WTC11 (cell line): ENCODE results near the gene NFKBIE. TPM values are rescaled to one million over a fixed set of nuclear protein-coding genes. Genes with fewer than 3 reads are reported as not detected.

Experiments
- ATAC-seq: fragments of 200-7000 bp; cut with Tn5 transposase; 2 replicates; pipeline ENCODE4 v1.10.0; 2021; ENCODE audit warnings: mild to moderate bottlenecking, moderate library complexity
- CTCF ChIA-PET: fragments of 300-600 bp; sonication (Branson Sonifier 250); formaldehyde crosslinking; loops from one replicate; lab custom pipeline; 2021; ENCODE audit warnings: antibody characterized with exemption; lab: Charles Lee
- POLR2A ChIA-PET: fragments of 350-600 bp; sonication (Branson Sonifier 250); formaldehyde crosslinking; loops from one replicate; lab custom pipeline; 2021; ENCODE audit warnings: antibody characterized with exemption; lab: Charles Lee
- DNase-seq: peaks from one replicate; pipeline ENCODE4 v3.0.0; 2021; ENCODE audit warnings: low spot score
- H3K27ac Mint-ChIP-seq: 2 replicates; pipeline ENCODE4 v1.8.0; 2021; ENCODE audit warnings: mixed read lengths
- H3K27me3 Mint-ChIP-seq: 2 replicates; pipeline ENCODE4 v1.8.0; 2021; ENCODE audit warnings: low read depth, mild to moderate bottlenecking, moderate library complexity, mixed read lengths
- H3K36me3 Mint-ChIP-seq: 2 replicates; pipeline ENCODE4 v1.8.0; 2021; ENCODE audit warnings: mixed read lengths
- H3K4me1 Mint-ChIP-seq: 2 replicates; pipeline ENCODE4 v1.8.0; 2022; ENCODE audit warnings: mixed read lengths
- H3K4me3 Mint-ChIP-seq: 2 replicates; pipeline ENCODE4 v1.8.0; 2021; ENCODE audit warnings: mild to moderate bottlenecking, moderate library complexity, mixed read lengths
- H3K9me3 Mint-ChIP-seq: 2 replicates; pipeline ENCODE4 v1.8.0; 2021; ENCODE audit warnings: mixed read lengths
- ATF1 ChIP-seq: sonication (generic); formaldehyde crosslinking; IDR thresholded peaks from 2 replicates; pipeline ENCODE4 v1.8.1; 2023; ENCODE audit warnings: mild to moderate bottlenecking, moderate library complexity, missing genetic modification reagents
- ATF2 ChIP-seq: sonication (generic); formaldehyde crosslinking; IDR thresholded peaks from 2 replicates; pipeline ENCODE4 v1.8.1; 2022; ENCODE audit warnings: low read depth, missing genetic modification reagents, borderline replicate concordance
- CBFB ChIP-seq: sonication (generic); formaldehyde crosslinking; IDR thresholded peaks from 2 replicates; pipeline ENCODE4 v1.8.1; 2022; ENCODE audit warnings: mild to moderate bottlenecking, low read depth, missing genetic modification reagents
- ETV6 ChIP-seq: sonication (generic); formaldehyde crosslinking; IDR thresholded peaks from 2 replicates; pipeline ENCODE4 v1.8.1; 2022; ENCODE audit warnings: mild to moderate bottlenecking, missing genetic modification reagents
- GRHL2 ChIP-seq: fragments of 250-450 bp; sonication (Bioruptor Pico); IDR thresholded peaks from 2 replicates; pipeline ENCODE4 v1.8.0; 2022; ENCODE audit warnings: mild to moderate bottlenecking, moderate library complexity; ENCODE audit not compliant: insufficient replicate concordance, severe bottlenecking
- HMGXB4 ChIP-seq: sonication (generic); formaldehyde crosslinking; IDR thresholded peaks from 2 replicates; pipeline ENCODE4 v1.8.1; 2023; ENCODE audit warnings: mild to moderate bottlenecking, moderate library complexity, missing genetic modification reagents
- KAT7 ChIP-seq: sonication (generic); formaldehyde crosslinking; IDR thresholded peaks from 2 replicates; pipeline ENCODE4 v1.8.1; 2023; ENCODE audit warnings: missing genetic modification reagents, mild to moderate bottlenecking, borderline replicate concordance
- NFATC4 ChIP-seq: fragments of 250-450 bp; sonication (Bioruptor Pico); IDR thresholded peaks from 2 replicates; pipeline ENCODE4 v1.9.0; 2021; ENCODE audit warnings: mild to moderate bottlenecking
- USF1 ChIP-seq: sonication (generic); formaldehyde crosslinking; IDR thresholded peaks from 2 replicates; pipeline ENCODE4 v1.8.0; 2022; ENCODE audit warnings: mild to moderate bottlenecking, missing genetic modification reagents
- ZNF121 ChIP-seq: sonication (generic); formaldehyde crosslinking; IDR thresholded peaks from 2 replicates; pipeline ENCODE4 v1.8.0; 2023; ENCODE audit warnings: missing genetic modification reagents
- ZNF219 ChIP-seq: sonication (generic); formaldehyde crosslinking; IDR thresholded peaks from 2 replicates; pipeline ENCODE4 v1.8.0; 2023; ENCODE audit warnings: missing genetic modification reagents, mild to moderate bottlenecking, borderline replicate concordance
- ZNF281 ChIP-seq: sonication (generic); formaldehyde crosslinking; IDR thresholded peaks from 2 replicates; pipeline ENCODE4 v1.8.0; 2023; ENCODE audit warnings: mild to moderate bottlenecking, missing genetic modification reagents
- ZNF512 ChIP-seq: sonication (generic); formaldehyde crosslinking; IDR thresholded peaks from 2 replicates; pipeline ENCODE4 v1.8.1; 2022; ENCODE audit warnings: missing genetic modification reagents, borderline replicate concordance
- total RNA-seq: library from RNA; stranded (reverse); gene quantifications from 3 replicates; pipeline ENCODE4 v1.2.3, GENCODE V29; 2021
- TF ChIP-seq, protein P1 (sequence below): sonication (generic); formaldehyde crosslinking; IDR thresholded peaks from 2 replicates; pipeline ENCODE4 v1.8.1; 2022; ENCODE audit warnings: low read depth, mild to moderate bottlenecking, moderate library complexity, missing genetic modification reagents, borderline replicate concordance
- TF ChIP-seq, protein P2 (sequence below): sonication (generic); formaldehyde crosslinking; IDR thresholded peaks from 2 replicates; pipeline ENCODE4 v1.8.0; 2022; ENCODE audit warnings: mild to moderate bottlenecking, missing genetic modification reagents
- TF ChIP-seq, protein P3 (sequence below): fragments of 250-450 bp; sonication (Bioruptor Pico); IDR thresholded peaks from 2 replicates; pipeline ENCODE4 v2.1.2; 2022; ENCODE audit warnings: mild to moderate bottlenecking, moderate library complexity

Gene NFKBIE
- total RNA-seq, 1 experiment from 2014 or later = 10.3 TPM

GRCh38 chr6:44261581-44261980, 3.8 kb downstream of the NFKBIE start (continued):
- TF ChIP-seq ATF2 (CRISPR knock-in tag) (no peak), KAT7 (no peak), CBFB (CRISPR knock-in tag) (no peak), USF1 (no peak)
- TF ChIP-seq, protein P1, sequence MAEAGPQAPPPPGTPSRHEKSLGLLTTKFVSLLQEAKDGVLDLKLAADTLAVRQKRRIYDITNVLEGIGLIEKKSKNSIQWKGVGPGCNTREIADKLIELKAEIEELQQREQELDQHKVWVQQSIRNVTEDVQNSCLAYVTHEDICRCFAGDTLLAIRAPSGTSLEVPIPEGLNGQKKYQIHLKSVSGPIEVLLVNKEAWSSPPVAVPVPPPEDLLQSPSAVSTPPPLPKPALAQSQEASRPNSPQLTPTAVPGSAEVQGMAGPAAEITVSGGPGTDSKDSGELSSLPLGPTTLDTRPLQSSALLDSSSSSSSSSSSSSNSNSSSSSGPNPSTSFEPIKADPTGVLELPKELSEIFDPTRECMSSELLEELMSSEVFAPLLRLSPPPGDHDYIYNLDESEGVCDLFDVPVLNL (CRISPR knock-in tag) = no peak

DNA sequence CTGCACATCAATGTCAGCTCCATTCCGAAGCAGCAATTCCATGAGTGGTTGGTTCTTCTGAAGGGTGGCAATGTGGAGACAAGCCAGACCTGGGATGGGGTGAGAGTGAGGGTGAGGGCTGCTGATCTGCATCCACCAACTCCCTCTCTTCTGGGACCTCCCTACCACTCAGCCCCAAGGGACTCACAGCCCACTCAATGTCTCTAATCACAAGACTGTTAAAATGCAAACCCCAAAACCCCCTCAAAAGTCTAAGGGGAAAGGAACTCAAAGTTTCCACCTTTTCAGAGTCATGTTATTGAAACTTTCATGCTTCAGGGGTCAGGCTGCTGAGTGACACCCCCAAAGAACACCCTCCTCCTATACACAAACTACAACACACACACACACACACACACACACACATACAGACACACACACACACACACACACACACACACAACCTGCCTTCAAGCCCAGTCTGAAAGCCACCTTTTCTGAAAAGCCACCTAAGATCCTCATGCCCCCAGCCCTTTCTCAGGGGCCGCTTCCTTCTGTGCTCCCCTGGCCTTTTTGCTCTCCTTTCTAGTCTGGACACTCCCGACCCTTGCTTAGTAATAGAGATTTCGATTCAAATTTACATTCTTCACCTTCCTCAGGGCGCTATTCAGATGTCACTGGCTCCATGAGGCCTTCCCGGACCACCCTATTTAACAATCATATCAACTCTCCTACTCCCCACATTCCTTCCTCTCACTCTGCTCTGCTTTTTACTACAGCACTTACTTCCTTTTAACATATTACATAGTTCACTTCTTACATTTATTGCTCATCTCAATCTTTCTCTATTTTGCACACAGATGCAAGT, 4.7 kb downstream of the NFKBIE start:
- ATAC-seq = no peak
- Mint-ChIP-seq H3K9me3 (no peaks in the 10 kb centered on the region), H3K27me3 (peaks cover 6% of the 10 kb centered on the region), H3K27ac (no peak overlapping the region), H3K4me3 (no peak overlapping the region), H3K36me3 (peaks cover 5% of the 10 kb centered on the region; the same call in 1 of the 2 replicates)
- ChIA-PET POLR2A (no interaction called here), CTCF (no interaction called here)
- TF ChIP-seq ZNF281 (CRISPR knock-in tag) (no peak), ATF1 (CRISPR knock-in tag) (no peak), ZNF512 (no peak), GRHL2 (no peak), ZNF219 (CRISPR knock-in tag) (no peak), ZNF121 (no peak), ETV6 (CRISPR knock-in tag) (no peak)
- TF ChIP-seq, protein P2, sequence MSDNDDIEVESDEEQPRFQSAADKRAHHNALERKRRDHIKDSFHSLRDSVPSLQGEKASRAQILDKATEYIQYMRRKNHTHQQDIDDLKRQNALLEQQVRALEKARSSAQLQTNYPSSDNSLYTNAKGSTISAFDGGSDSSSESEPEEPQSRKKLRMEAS = no peak
- TF ChIP-seq, all 79 proteins: peak for 0
- no peak for DNase-seq
- peaks cover 41% of the 10 kb centered on the region for H3K4me1 Mint-ChIP-seq

GRCh38 chr6:44260011-44260410, 5.3 kb downstream of the NFKBIE start:
- ChIA-PET POLR2A (no interaction called here), CTCF (no interaction called here)
- no peak for ATAC-seq

More at GRCh38 chr6:44260011-44260410, 5.3 kb downstream of the NFKBIE start:
- Mint-ChIP-seq H3K36me3 (peaks cover 10% of the 10 kb centered on the region; the same call in 1 of the 2 replicates), H3K9me3 (no peaks in the 10 kb centered on the region), H3K4me3 (no peak overlapping the region), H3K4me1 (peaks cover 47% of the 10 kb centered on the region), H3K27me3 (peaks cover 6% of the 10 kb centered on the region), H3K27ac (no peak overlapping the region)
- no peak for DNase-seq
- TF ChIP-seq NFATC4 (CRISPR knock-in tag) = no peak
- TF ChIP-seq, protein P1 (CRISPR knock-in tag) = no peak
- no peak for TF ChIP-seq KAT7
- TF ChIP-seq ATF2 (CRISPR knock-in tag) = no peak
- no peak for TF ChIP-seq HMGXB4 (CRISPR knock-in tag)
- TF ChIP-seq, protein P3, sequence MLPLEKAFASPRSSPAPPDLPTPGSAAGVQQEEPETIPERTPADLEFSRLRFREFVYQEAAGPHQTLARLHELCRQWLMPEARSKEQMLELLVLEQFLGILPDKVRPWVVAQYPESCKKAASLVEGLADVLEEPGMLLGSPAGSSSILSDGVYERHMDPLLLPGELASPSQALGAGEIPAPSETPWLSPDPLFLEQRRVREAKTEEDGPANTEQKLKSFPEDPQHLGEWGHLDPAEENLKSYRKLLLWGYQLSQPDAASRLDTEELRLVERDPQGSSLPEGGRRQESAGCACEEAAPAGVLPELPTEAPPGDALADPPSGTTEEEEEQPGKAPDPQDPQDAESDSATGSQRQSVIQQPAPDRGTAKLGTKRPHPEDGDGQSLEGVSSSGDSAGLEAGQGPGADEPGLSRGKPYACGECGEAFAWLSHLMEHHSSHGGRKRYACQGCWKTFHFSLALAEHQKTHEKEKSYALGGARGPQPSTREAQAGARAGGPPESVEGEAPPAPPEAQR = no peak
